22Rv1 (cell line): ENCODE measurements around the gene LTBP1.

Experiments used
- H3K27ac ChIP-seq: fragments of 450-650 bp; 2 replicates; pipeline ENCODE4 v1.5.1; 2017
- ZFX ChIP-seq: fragments of 450-650 bp; IDR thresholded peaks from 2 replicates; pipeline ENCODE4 v1.6.1; 2017; ENCODE audit warnings: antibody characterized with exemption, borderline replicate concordance
- TF ChIP-seq, protein P1 (sequence below): fragments of 450-650 bp; IDR thresholded peaks from 2 replicates; pipeline ENCODE4 v1.5.1; 2017; ENCODE audit warnings: mild to moderate bottlenecking

LTBP1 gene

DNA sequence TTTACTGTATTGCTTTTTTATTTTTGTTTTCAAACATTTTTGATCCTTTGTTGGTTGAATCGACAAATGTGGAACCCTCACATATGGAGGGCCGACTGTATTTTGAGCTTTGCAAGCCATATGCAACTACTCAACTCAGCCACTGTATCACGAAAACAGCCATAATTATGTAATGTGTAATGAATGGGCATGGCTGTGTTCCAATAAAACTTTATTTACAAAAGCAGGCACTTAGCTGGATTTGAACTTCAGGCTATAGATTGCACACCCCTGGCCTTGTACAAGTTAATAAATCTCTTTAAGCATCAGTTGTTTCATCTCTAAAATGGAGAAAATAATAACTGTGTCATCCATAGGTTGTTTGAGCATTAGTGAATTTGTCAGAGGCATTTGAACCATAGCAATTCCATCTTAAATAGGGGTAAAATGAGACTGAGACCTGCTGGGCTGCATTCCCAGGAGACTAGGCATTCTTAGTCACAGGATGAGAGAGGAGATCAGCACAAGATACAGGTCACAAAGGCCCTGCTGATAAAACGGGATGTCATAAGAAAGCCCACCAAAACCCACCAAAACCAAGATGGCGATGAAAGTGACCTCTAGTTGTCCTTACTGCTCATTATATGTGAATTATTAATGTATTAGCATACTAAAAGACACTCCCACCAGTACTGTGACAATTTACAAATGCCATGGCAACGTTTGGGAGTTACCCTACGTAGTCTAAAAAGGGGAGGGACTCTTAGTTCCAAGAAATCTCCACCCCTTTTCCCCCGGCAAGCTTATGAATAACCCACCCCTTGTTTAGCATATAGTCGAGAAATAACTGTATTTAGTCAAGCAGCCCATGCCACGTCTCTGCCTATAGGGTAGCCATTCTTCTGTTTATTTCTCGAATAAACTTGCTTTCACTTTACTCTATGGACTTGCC is 13.7 kb upstream of the LTBP1 start:
- no peak overlapping the region for H3K27ac ChIP-seq
- TF ChIP-seq, protein P1, sequence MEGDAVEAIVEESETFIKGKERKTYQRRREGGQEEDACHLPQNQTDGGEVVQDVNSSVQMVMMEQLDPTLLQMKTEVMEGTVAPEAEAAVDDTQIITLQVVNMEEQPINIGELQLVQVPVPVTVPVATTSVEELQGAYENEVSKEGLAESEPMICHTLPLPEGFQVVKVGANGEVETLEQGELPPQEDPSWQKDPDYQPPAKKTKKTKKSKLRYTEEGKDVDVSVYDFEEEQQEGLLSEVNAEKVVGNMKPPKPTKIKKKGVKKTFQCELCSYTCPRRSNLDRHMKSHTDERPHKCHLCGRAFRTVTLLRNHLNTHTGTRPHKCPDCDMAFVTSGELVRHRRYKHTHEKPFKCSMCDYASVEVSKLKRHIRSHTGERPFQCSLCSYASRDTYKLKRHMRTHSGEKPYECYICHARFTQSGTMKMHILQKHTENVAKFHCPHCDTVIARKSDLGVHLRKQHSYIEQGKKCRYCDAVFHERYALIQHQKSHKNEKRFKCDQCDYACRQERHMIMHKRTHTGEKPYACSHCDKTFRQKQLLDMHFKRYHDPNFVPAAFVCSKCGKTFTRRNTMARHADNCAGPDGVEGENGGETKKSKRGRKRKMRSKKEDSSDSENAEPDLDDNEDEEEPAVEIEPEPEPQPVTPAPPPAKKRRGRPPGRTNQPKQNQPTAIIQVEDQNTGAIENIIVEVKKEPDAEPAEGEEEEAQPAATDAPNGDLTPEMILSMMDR: no peak
- no peak for TF ChIP-seq ZFX

DNA sequence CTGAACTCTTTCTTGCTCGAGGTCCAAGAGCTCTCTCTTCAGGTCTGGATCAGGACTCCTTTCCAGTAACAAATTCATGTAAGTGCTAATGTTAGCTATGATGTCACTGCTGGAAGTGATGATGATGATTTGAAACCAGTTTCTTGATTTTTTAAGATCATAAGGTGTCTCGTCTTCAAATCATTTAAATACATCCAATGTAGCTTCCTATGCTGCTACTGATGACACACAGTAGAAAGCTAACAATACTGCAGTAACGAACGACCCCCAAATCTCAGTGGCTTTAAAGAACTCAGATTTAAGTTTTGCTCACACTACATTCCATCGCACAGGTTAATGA is 13.0 kb upstream of the LTBP1 start:
- TF ChIP-seq ZFX: no peak
- TF ChIP-seq, protein P1: no peak
- no peak overlapping the region for H3K27ac ChIP-seq

DNA sequence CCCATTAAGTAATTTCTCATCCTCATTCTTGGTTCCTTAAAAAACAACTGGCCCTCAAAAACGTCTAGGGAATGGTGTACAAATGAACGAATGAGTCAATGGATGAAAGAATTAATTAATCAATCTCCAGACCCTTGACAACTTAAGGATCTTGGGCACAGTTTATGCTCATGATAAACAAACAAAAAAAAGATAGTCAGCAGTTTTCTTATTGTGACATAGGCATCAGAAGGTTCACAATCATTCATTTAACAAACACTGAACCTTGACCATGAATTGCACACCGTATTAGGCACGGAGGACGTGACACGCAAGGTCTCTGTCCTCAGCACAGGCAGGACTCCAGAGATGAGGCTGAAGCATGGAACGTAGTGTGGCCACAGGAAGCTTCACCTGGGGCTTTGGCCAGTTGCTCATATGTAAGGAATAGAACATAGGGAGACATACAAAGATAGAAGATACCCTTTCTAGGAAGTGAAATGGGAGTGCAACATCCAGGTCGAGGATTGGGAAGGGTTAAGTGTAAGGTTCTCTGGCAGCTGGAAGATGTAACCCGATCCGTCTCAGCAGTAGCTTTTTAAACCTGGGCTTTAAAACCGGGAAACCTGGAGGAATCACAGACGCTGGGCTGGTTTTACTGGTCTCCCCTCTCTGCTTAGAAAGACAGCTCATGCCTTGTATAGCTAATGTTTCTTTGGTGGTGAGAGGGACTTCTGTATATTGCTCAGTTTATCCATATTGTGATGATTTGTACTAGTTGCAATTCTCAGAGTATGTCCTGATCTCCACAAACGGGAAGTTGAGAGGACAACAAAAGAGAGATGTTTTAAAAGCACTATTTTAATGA is 8.9 kb upstream of the LTBP1 start:
- H3K27ac ChIP-seq: peak overlapping the region; percentile 44
- TF ChIP-seq, protein P1: no peak
- no peak for TF ChIP-seq ZFX

DNA sequence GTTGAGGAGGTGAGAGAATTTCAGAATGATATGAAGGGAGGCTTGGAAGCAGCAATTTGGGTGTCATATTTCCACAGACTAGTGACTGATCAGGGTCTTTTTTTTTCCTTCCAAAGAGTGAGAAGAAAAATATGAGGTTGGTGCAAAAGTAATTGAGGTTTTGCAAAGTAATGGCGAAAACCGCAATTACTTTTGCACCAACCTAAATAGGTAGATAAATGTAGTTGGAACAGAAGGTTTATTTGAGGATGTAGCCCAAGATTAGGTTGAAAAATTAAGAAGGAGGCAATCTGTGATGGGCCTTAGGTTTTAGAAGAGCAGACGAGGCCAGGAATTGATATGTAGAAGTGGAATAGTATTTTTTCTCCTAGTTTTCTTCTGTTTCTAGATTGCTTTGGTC is 7.8 kb upstream of the LTBP1 start:
- TF ChIP-seq, protein P1: no peak
- no peak for TF ChIP-seq ZFX
- H3K27ac ChIP-seq: peak overlapping the region; percentile 44; the same call in 1 of the 2 replicates

DNA sequence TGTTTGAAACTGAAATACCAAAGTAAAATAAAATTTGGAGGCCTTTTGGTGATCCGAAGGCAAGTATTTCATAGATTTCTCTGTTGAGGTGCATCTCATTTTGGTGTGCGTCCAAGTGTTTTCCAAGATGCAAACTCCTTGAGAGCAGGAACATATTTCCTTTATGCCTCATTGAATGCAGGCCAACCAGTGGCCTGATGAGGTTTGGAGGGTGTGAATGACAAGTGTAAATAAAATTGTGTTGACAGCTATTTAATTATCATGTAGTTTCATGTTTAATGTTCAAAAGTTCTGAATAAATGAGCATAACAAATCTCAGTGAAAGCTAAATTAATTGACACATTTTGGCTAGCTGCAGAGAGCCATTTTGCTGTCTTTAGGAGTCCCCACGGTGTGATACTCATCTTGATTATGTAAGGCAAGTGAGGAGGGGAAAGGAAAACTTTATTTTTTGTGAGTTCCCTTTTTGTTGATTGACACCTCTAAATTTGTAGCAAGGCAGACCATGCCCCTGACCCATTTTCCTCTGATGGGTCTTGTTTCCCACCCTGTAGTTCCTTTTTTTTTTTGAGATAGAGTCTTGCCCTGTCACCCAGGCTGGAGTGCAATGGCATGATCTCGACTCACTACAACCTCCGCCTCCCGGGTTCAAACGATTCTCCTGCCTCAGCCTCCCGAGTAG is 6.3 kb upstream of the LTBP1 start:
- TF ChIP-seq, protein P1: no peak
- TF ChIP-seq ZFX: no peak

DNA sequence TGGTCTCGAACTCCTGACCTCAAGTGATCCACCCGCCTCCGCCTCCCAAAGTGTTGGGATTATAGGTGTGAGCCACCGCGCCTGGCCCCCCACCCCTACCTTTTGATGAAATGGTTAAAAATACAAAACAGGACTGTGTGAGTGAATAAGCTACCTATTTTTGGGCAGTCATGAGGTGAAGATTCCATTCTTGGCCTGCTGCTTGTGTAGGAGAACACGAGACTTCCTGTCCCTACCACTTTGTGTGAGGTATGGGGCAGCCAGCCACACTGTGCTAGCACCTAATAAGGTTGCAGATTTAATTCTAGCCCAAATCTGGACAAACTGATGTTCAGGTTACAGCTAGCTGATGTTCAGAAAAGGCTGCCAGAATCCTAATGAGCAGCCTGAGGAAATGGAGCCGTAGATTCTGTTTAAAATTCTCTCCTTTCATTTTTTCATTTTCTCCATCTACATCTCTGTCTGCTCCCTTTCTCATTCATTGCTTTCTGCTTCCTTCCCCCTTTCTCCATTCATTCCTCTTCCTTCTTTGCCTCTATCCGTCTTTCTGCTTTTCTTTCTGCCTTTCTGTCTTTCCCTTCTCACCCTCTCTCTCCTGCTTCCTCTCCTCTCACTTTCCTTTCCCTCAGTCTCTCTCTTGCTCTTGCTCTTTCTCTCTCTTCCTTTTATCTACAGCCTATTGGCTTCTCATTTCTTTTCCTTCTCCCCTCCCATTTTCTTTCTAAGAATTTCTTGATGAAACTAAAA is 4.6 kb upstream of the LTBP1 start:
- no peak overlapping the region for H3K27ac ChIP-seq
- TF ChIP-seq, protein P1: no peak
- TF ChIP-seq ZFX: no peak

More for the DNA sequence above, 6.3 kb upstream of the LTBP1 start:
- H3K27ac ChIP-seq: no peak overlapping the region
